ENCODE data around the gene LUC7L.

DNA sequence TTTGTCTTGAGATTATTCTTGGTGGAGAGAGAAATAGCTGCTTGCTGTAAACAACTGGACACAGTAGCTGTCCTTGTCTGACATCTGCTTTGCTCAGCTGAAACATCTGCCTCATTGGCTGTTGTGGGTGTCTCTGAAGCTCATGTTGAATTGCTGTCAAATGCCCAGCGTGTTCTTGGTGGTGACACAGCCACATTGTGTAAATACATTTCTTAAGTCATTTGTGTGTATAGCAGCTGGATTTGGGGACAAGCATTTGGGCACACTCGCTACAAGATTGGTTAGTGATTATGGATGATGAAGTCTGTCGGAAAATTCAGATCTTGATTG is 10.7 kb upstream of the LUC7L start:
- TF ChIP-seq, protein P1, sequence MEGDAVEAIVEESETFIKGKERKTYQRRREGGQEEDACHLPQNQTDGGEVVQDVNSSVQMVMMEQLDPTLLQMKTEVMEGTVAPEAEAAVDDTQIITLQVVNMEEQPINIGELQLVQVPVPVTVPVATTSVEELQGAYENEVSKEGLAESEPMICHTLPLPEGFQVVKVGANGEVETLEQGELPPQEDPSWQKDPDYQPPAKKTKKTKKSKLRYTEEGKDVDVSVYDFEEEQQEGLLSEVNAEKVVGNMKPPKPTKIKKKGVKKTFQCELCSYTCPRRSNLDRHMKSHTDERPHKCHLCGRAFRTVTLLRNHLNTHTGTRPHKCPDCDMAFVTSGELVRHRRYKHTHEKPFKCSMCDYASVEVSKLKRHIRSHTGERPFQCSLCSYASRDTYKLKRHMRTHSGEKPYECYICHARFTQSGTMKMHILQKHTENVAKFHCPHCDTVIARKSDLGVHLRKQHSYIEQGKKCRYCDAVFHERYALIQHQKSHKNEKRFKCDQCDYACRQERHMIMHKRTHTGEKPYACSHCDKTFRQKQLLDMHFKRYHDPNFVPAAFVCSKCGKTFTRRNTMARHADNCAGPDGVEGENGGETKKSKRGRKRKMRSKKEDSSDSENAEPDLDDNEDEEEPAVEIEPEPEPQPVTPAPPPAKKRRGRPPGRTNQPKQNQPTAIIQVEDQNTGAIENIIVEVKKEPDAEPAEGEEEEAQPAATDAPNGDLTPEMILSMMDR (IDR thresholded peaks at IDR 0.05 in 4 of 5, conservative IDR thresholded peaks at IDR 0.05 in 1 of 5) = no peak
- no peak for TF ChIP-seq POLR2A (IDR thresholded peaks at IDR 0.05)

Data from gastrocnemius medialis (tissue), 4 donors.